ENCODE results near the gene CSH2. TPM values are rescaled to one million over a fixed set of nuclear protein-coding genes. Genes with fewer than 3 reads are reported as not detected.
"Not testable (repeated sequence)": the region's sequence is repeated elsewhere in the genome, so short reads cannot be mapped to it uniquely, and the experiment has no call there.

Gene CSH2
- total RNA-seq, result not detected in 2 replicates

DNA sequence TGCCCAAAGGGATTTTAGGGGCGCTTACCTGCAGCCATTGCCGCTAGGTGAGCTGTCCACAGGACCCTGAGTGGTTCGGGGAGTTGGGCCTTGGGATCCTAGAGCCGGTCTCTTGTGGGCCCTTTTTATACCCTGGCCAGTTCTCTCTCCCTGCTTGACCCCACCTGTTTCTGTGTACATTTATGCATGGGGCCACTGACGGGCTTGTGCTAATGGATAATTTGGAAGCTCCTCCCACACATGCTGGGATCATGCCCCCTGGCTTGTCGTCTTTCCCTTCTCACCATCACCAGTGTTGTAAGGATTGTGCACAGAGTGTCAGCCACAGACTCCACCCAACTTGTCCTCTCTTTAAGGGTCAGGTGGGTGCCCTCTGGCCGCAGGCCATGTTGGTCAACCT is at the start of gene CSH2:
CSH2 (minus strand) TSS at position 101 of the 400 bp plus-strand sequence; CDS start at position 38, 63 bp downstream.
- not testable (repeated sequence) for H3K4me3 ChIP-seq (ENCODE audit: low read depth, low read length); DNase-seq (ENCODE audit: low read depth)

DNA sequence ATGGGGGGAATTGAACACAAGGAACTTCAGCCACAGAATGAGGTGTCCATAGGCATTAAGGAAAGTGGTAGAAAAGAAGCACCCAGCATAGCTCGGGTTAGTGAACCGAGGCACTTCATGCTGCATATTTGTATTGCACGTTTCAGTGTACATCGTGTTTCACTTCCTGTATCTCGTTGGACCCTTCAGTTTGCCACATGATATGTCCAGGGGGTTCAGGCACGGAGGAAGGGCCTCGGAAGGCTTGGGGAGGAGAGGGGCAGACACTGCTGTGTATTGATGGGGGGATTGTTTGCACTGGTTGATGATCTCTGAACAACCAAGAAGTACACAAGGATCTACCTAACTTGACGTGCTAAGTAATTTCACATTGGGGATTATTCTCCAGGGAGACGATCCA is 48.9 kb upstream of the CSH2 start:
- not testable (repeated sequence) for DNase-seq (ENCODE audit: low read depth); H3K4me3 ChIP-seq (ENCODE audit: low read depth, low read length)

DNA sequence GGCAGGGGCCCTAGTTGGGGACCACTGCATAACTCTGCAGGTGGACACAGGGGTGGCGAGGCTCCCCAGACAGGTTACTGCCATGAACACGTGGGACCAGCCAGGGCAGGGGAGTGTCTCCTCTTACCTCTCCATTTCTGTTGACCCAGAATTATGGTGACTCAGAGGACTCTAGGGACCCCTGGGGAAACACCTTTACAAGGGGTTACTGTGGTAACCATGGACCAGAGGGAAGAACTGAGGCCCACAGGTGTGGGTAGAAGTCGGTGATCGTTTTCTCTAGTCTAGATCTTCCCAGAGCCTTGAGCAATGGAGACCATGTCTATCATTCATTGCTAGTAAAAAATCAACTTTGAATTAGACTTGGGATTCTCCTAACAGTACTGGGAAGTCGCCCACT is 47.3 kb upstream of the CSH2 start:
- DNase-seq (ENCODE audit: low read depth), result not testable (repeated sequence)

DNA sequence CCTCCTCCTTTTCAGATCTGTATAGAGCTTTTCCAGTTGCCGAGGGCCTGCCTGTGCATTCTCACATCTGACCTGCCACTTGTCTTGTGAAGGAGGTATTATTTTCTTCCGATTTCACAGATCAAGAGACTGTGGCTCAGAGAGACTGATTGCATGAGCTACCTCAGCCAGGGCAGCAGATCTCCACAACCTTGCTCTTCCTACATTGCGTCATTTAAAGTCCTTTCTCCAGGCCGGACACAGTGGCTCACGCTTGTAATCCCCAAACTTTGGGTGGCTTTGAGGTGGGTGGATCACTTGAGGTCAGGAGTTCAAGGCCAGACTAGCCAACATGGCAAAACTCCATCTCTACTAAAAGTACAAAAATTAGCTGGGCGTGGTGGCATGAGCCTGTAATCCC is 46.6 kb upstream of the CSH2 start:
- not testable (repeated sequence) for DNase-seq (ENCODE audit: low read depth); H3K4me3 ChIP-seq (ENCODE audit: low read depth, low read length)

More for the DNA sequence above, 47.3 kb upstream of the CSH2 start:
- H3K4me3 ChIP-seq (ENCODE audit: low read depth, low read length), result not testable (repeated sequence)

DNA sequence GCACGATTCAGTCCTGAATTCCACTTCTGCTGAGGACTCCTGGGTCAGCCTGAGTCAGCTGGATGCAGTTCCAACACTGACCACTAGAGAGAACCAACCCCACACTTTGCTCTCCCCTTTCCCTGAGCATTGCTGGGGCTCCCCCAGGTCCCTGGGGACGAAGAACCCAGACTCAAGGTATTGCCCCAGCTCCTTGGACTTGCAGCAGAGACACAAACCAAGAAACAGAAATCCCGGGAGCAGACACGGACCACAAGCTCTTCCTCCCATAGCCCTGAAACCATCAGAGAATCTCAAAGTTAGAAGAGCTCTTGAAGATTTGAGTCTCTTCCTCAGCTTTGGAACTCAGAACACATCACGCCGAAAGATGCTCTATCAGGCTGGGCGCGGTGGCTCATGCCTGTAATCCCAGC is 45.8 kb upstream of the CSH2 start:
- no peak overlapping the region for H3K4me3 ChIP-seq (ENCODE audit: low read depth, low read length)
- TF ChIP-seq, protein P1, sequence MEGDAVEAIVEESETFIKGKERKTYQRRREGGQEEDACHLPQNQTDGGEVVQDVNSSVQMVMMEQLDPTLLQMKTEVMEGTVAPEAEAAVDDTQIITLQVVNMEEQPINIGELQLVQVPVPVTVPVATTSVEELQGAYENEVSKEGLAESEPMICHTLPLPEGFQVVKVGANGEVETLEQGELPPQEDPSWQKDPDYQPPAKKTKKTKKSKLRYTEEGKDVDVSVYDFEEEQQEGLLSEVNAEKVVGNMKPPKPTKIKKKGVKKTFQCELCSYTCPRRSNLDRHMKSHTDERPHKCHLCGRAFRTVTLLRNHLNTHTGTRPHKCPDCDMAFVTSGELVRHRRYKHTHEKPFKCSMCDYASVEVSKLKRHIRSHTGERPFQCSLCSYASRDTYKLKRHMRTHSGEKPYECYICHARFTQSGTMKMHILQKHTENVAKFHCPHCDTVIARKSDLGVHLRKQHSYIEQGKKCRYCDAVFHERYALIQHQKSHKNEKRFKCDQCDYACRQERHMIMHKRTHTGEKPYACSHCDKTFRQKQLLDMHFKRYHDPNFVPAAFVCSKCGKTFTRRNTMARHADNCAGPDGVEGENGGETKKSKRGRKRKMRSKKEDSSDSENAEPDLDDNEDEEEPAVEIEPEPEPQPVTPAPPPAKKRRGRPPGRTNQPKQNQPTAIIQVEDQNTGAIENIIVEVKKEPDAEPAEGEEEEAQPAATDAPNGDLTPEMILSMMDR (conservative IDR thresholded peaks at IDR 0.05; ENCODE audit: low read depth, low read length), result peak; percentile 92
- DNase-seq (ENCODE audit: low read depth), result no peak

DNA sequence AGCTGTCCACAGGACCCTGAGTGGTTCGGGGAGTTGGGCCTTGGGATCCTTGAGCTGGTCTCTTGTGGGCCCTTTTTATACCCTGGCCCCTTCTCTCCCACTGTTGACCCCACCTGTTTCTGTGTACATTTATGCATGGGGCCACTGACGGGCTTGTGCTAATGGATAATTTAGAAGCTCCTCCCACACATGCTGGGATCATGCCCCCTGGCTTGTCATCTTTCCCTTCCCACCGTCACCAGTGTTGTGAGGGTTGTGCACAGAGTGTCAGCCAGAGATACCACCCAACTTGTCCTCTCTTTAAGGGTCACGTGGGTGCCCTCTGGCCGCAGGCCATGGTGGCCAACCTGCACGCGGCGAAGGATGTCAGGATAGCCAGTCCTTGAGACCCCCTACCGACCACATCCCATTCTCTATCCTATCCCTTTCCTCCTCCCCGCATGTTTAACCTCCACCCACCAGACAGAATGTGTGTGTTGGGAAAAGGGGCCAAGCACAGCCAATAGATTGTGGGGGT is 45.4 kb upstream of the CSH2 start, which contains the start of gene GH1:
GH1 (minus strand) TSS at position 51 of the 517 bp plus-strand sequence. CDS start 63 bp downstream, outside the sequence.
- DNase-seq (ENCODE audit: low read depth); H3K4me3 ChIP-seq (ENCODE audit: low read depth, low read length): not testable (repeated sequence)

DNA sequence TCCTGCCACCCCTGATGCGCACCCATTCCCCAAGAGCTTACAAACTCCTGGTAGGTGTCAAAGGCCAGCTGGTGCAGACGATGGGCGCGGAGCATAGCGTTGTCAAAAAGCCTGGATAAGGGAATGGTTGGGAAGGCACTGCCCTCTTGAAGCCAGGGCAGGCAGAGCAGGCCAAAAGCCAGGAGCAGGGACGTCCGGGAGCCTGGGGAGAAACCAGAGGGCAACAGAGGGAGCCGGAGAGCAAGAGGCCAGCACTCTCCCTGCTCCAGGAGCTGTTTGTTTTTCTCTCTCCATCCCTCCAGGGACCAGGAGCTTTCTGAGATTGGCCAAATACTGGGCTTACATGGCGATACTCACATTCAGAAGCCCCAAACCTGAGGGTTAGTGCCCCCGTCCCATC is 44.8 kb upstream of the CSH2 start:
- no peak for DNase-seq (ENCODE audit: low read depth)
- TF ChIP-seq, protein P1 (conservative IDR thresholded peaks at IDR 0.05; ENCODE audit: low read depth, low read length), result peak; percentile 21

DNA sequence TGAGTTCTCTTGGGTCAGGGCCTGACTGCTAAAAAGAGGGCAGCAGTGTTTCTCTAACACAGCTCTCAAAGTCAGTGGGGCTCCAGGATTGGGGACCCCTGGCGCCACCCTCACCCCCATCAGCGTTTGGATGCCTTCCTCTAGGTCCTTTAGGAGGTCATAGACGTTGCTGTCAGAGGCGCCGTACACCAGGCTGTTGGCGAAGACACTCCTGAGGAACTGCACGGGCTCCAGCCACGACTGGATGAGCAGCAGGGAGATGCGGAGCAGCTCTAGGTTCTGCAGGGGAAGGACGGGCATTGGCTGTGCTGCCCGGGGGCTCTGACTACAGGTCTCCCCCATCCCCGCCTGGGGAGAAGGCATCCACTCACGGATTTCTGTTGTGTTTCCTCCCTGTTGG is 44.2 kb upstream of the CSH2 start:
- TF ChIP-seq, protein P1 (conservative IDR thresholded peaks at IDR 0.05; ENCODE audit: low read depth, low read length), result no peak
- DNase-seq (ENCODE audit: low read depth), result no peak
- H3K4me3 ChIP-seq (ENCODE audit: low read depth, low read length), result no peak overlapping the region

More for the DNA sequence above, 44.8 kb upstream of the CSH2 start:
- H3K4me3 ChIP-seq (ENCODE audit: low read depth, low read length), result no peak overlapping the region

DNA sequence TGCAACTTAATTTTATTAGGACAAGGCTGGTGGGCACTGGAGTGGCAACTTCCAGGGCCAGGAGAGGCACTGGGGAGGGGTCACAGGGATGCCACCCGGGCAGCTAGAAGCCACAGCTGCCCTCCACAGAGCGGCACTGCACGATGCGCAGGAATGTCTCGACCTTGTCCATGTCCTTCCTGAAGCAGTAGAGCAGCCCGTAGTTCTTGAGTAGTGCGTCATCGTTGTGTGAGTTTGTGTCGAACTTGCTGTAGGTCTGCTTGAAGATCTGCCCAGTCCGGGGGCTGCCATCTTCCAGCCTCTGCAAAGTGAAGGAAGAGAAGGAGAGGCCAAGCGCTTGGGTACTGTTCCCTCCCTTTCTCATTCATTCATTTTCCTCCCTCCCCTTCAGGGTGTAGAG is 43.7 kb upstream of the CSH2 start:
- H3K4me3 ChIP-seq (ENCODE audit: low read depth, low read length); DNase-seq (ENCODE audit: low read depth): not testable (repeated sequence)

DNA sequence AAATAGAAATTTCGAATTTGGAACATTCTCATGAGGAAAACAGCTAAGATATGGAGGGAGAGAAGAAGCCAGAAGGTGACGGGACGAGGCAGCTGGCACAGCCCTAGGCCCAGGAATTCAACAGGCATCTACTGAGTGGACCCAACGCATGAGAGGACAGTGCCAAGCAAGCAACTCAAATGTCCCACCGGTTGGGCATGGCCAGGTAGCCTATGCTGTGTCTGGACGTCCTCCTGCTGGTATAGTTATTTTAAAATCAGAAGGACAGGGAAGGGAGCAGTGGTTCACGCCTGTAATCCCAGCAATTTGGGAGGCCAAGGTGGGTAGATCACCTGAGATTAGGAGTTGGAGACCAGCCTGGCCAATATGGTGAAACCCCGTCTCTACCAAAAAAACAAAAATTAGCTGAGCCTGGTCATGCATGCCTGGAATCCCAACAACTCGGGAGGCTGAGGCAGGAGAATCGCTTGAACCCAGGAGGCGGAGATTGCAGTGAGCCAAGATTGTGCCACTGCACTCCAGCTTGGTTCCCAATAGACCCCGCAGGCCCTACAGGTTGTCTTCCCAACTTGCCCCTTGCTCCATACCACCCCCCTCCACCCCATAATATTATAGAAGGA is 43.2 kb upstream of the CSH2 start:
- no peak overlapping the region for H3K4me3 ChIP-seq (ENCODE audit: low read depth, low read length)
- DNase-seq (ENCODE audit: low read depth), result no peak
- TF ChIP-seq, protein P1 (conservative IDR thresholded peaks at IDR 0.05; ENCODE audit: low read depth, low read length), result no peak

DNA sequence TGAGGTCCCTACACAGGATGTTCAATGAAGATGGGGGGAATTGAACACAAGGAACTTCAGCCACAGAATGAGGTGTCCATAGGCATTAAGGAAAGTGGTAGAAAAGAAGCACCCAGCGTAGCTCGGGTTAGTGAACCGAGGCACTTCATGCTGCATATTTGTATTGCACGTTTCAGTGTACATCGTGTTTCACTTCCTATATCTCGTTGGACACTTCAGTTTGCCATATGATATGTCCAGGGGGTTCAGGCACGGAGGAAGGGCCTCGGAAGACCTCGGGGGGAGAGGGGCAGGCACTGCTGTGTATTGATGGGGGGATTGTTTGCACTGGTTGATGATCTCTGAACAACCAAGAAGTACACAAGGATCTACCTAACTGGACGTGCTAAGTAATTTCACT is 42.3 kb upstream of the CSH2 start:
- H3K4me3 ChIP-seq (ENCODE audit: low read depth, low read length); DNase-seq (ENCODE audit: low read depth): not testable (repeated sequence)

All from epithelial cell of proximal tubule (primary cell).